Fibroblast of villous mesenchyme (primary cell): ENCODE data around the gene SH3BGR. TPM values are rescaled to one million over a fixed set of nuclear protein-coding genes. Genes with fewer than 3 reads are reported as not detected.
"Not testable (repeated sequence)": the region's sequence is repeated elsewhere in the genome, so short reads cannot be mapped to it uniquely, and the experiment has no call there.

ENCODE experiments used
- DNase-seq: peaks from one replicate; pipeline ENCODE4 v3.0.0-alpha.2; 2010; ENCODE audit warnings: low read depth
- H3K4me3 ChIP-seq: 2 replicates; pipeline ENCODE4 v1.5.1; 2011; ENCODE audit warnings: low read depth, mild to moderate bottlenecking, low read length
- CTCF ChIP-seq: IDR thresholded peaks from 2 replicates; pipeline ENCODE4 v1.5.1; 2012; ENCODE audit warnings: low read depth, mild to moderate bottlenecking, low read length; ENCODE audit not compliant: insufficient read depth
- total RNA-seq: library from RNA; depleted of rRNA; stranded (reverse); fragments of >200 nt; gene quantifications from 2 replicates; pipeline ENCODE4 v1.2.3, GENCODE V29; 2012

Gene SH3BGR
- total RNA-seq: 2.2 and 2.6 TPM in 2 replicates

GRCh38 chr21:39451332-39452206 is at the start of gene SH3BGR:
Gene SH3BGR, plus strand, starts transcription at chr21:39451970. Its CDS starts 127 bp downstream, at chr21:39452097.
- H3K4me3 ChIP-seq: no peak within 1 kb of the TSS
- TF ChIP-seq CTCF: no peak
- no peak for DNase-seq

- no peak for TF ChIP-seq CTCF
- H3K4me3 ChIP-seq: no peak overlapping the region
- DNase-seq: no peak
These were observed 45.7 kb upstream of the SH3BGR start for GRCh38 chr21:39406065-39406464.

DNA sequence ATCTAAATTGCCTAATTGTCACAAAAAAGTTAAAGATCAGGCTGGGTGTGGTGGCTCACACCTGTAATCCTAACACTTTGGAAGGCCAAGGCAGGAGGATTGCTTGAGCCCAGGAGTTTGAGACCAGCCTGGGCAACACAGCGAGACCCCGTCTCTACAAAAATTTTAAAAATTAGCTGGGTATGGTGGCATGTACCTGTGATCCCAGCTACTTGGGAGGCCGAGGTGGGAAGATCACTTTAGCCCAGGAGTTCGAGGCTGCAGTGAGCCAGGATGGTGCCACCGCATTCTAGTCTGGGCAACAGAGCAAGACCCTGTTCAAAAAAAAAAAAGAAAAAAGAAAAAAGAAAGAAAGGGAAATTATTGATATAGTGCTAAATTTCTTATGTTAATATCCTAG is 32.6 kb upstream of the SH3BGR start:
- DNase-seq, H3K4me3 ChIP-seq: not testable (repeated sequence)

- TF ChIP-seq CTCF: no peak
- no peak overlapping the region for H3K4me3 ChIP-seq
- no peak for DNase-seq
These were observed 29.1 kb upstream of the SH3BGR start for GRCh38 chr21:39422527-39423241.

DNA sequence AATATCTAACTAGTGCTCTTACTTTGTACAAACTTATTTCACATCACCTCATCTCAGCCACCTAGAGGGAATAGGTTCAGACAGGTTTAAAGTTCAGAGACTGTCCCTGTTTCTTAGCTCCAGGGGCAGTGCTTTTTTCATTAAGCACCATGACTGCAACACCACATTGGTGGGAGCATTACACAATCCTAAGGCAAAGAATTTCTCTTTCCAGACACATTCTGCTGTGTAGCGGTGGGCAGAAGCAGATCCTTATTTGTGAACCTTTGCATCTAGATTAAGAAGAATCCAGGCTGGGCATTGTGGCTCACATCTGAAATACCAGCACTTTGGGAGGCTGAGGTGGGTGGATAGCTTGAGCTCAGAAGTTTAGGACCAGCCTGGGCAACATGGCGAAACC is 22.3 kb upstream of the SH3BGR start:
- no peak for TF ChIP-seq CTCF
- no peak for DNase-seq
- no peak overlapping the region for H3K4me3 ChIP-seq

DNA sequence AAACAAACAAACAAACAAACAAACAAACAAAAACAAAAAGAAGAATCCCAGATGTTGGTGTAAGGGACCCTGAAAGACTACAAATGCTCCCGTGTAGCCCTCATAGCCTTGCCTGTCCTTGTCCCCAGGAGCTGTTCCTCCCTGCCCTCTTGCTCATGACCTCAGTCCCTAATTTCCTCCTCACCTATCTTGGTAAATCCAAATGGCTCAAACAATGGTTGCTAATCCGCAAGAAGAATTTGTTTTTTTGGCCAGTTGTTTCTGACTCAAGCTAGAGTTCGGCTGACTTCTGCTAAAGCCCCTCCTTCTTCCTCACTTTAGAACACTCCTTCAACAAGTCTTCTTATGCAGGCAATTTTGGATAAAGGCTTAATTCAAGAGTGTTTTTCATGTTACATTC is 21.8 kb upstream of the SH3BGR start:
- no peak for DNase-seq
- no peak for TF ChIP-seq CTCF
- no peak overlapping the region for H3K4me3 ChIP-seq

GRCh38 chr21:39430457-39430856 is 21.3 kb upstream of the SH3BGR start:
- no peak for TF ChIP-seq CTCF
- no peak overlapping the region for H3K4me3 ChIP-seq
- no peak for DNase-seq
